Hindlimb muscle (tissue), 1 donor: ENCODE measurements around the gene ZNF140. TPM values are rescaled to one million over a fixed set of nuclear protein-coding genes. Genes with fewer than 3 reads are reported as not detected.

Experiments
- DNase-seq: peaks from one replicate; pipeline ENCODE4 v3.0.0-alpha.2; 2013
- polyA plus RNA-seq: library from polyadenylated mRNA; unstranded; fragments of 120-200 nt; gene quantifications from one replicate; pipeline ENCODE4 v1.2.1, GENCODE V29; 2013; ENCODE audit not compliant: insufficient read length

ZNF140 gene
- 14.9 TPM for polyA plus RNA-seq

GRCh38 chr12:133080368-133081158 is at the start of gene ZNF140:
ZNF140 (plus strand) TSS chr12:133080923; CDS start chr12:133081321, 398 bp downstream.
- peak; percentile 98 for DNase-seq

- DNase-seq = peak; percentile 98
Measured at GRCh38 chr12:133037207-133038005, 43.3 kb upstream of the ZNF140 start, which contains the start of gene ZNF84. ZNF84 (plus strand) TSS chr12:133037509; CDS start chr12:133041468, 3,959 bp downstream.

- no peak for DNase-seq
Measured at GRCh38 chr12:133038118-133038709, 42.5 kb upstream of the ZNF140 start.

GRCh38 chr12:133046698-133047097 is 34.0 kb upstream of the ZNF140 start:
- DNase-seq = no peak

GRCh38 chr12:133057446-133057845 is 23.3 kb upstream of the ZNF140 start:
- no peak for DNase-seq

- DNase-seq = no peak
Measured at GRCh38 chr12:133058203-133059113, 22.3 kb upstream of the ZNF140 start.

GRCh38 chr12:133061954-133062353 is 18.8 kb upstream of the ZNF140 start:
- no peak for DNase-seq

- DNase-seq = no peak
Measured at GRCh38 chr12:133063556-133063955, 17.2 kb upstream of the ZNF140 start.

GRCh38 chr12:133073836-133074235 is 6.9 kb upstream of the ZNF140 start:
- DNase-seq = no peak

- peak; percentile 99 for DNase-seq
Measured at GRCh38 chr12:133080026-133080367, 726 bp upstream of the ZNF140 start.

- DNase-seq = peak; percentile 11
Measured at GRCh38 chr12:133081159-133081780, 547 bp downstream of the ZNF140 start.

- DNase-seq = no peak
Measured at GRCh38 chr12:133083345-133083744, 2.6 kb downstream of the ZNF140 start.

- DNase-seq = no peak
Measured at GRCh38 chr12:133105620-133106019, 24.9 kb downstream of the ZNF140 start.

GRCh38 chr12:133106253-133106652 is 25.5 kb downstream of the ZNF140 start:
- DNase-seq = no peak

- DNase-seq = no peak
Measured at GRCh38 chr12:133107121-133107520, 26.4 kb downstream of the ZNF140 start.

GRCh38 chr12:133108150-133108549 is 27.4 kb downstream of the ZNF140 start:
- DNase-seq = no peak

GRCh38 chr12:133120385-133121191 is 39.9 kb downstream of the ZNF140 start:
- no peak for DNase-seq

- DNase-seq = no peak
Measured at GRCh38 chr12:133124674-133125073, 44.0 kb downstream of the ZNF140 start.

- no peak for DNase-seq
Measured at GRCh38 chr12:133129368-133130037, 48.8 kb downstream of the ZNF140 start.
